Vagina (tissue), 2 donors: Measurements from ENCODE around the gene SKA2.

ENCODE experiments used
- POLR2A ChIP-seq, 2 donors: fragments of 450-650 bp; IDR thresholded peaks; one replicate each; pipeline ENCODE4 v1.6.1; 2017; ENCODE audit warnings: antibody characterized with exemption in 2 of 2, mild to moderate bottlenecking in 2 of 2, moderate library complexity in 2 of 2
- POLR2AphosphoS5 ChIP-seq, 2 donors: sonication (generic); formaldehyde crosslinking; IDR thresholded peaks; one replicate each; pipeline ENCODE4 v1.9.0; 2017; ENCODE audit warnings: antibody characterized with exemption in 2 of 2, mild to moderate bottlenecking in 2 of 2, low read depth in 1 of 2; ENCODE audit not compliant: insufficient read depth in 1 of 2

GRCh38 chr17:59181481-59181880 lies 26.5 kb upstream of the SKA2 start:
- no peak for TF ChIP-seq POLR2AphosphoS5 (IDR thresholded peaks at IDR 0.05; ENCODE audit: insufficient read depth in 1 of 2, low read depth in 1 of 2)
- no peak for TF ChIP-seq POLR2A (IDR thresholded peaks at IDR 0.05)
